A549 (cell line): ENCODE measurements around the gene ASTN1.

Experiments used
- CEBPB ChIP-seq, 2 experiments: fragments of >200 bp in 1 of 2; sonication (Bioruptor Twin) in 1 of 2; formaldehyde crosslinking in 1 of 2; IDR thresholded peaks; 2 replicates each; pipeline ENCODE4 v1.6.1; 2012 to 2016
- CTCF ChIP-seq: fragments of >200 bp; sonication (Bioruptor Twin); formaldehyde crosslinking; IDR thresholded peaks from 3 replicates; pipeline ENCODE4 v1.5.1; 2016
- ESRRA ChIP-seq: fragments of 150-350 bp; IDR thresholded peaks from 2 replicates; pipeline ENCODE4 v1.6.1; 2014; ENCODE audit warnings: mild to moderate bottlenecking, low read length, borderline replicate concordance
- GATA3 ChIP-seq: IDR thresholded peaks from 2 replicates; pipeline ENCODE4 v1.6.1; 2012; ENCODE audit warnings: borderline replicate concordance
- POLR2A ChIP-seq: IDR thresholded peaks from 2 replicates; pipeline ENCODE4 v1.6.1; 2012; ENCODE audit warnings: mild to moderate bottlenecking, low read length

GRCh38 chr1:176904057-176904751, 260.3 kb downstream of the ASTN1 start:
- no peak for TF ChIP-seq CTCF
- no peak for TF ChIP-seq ESRRA
- no peak for TF ChIP-seq GATA3
- no peak for TF ChIP-seq CEBPB (IDR thresholded peaks at IDR 0.05)
- no peak for TF ChIP-seq POLR2A
